Choroid plexus epithelial cell (primary cell): Measurements from ENCODE around the gene TMEM184A.

Source experiments
- DNase-seq: peaks from one replicate; pipeline ENCODE4 v3.0.0-alpha.2; 2010; ENCODE audit warnings: low read depth
- H3K4me3 ChIP-seq: 2 replicates; pipeline ENCODE4 v1.5.1; 2011; ENCODE audit warnings: low read depth, mild to moderate bottlenecking, control low read depth, low read length, moderate library complexity
- TF ChIP-seq, protein P1 (sequence below): conservative IDR thresholded peaks from 2 replicates; pipeline ENCODE4 v1.5.1; 2011; ENCODE audit warnings: low read depth, mild to moderate bottlenecking, control low read depth, inconsistent platforms, low read length, moderate library complexity

TMEM184A gene

DNA sequence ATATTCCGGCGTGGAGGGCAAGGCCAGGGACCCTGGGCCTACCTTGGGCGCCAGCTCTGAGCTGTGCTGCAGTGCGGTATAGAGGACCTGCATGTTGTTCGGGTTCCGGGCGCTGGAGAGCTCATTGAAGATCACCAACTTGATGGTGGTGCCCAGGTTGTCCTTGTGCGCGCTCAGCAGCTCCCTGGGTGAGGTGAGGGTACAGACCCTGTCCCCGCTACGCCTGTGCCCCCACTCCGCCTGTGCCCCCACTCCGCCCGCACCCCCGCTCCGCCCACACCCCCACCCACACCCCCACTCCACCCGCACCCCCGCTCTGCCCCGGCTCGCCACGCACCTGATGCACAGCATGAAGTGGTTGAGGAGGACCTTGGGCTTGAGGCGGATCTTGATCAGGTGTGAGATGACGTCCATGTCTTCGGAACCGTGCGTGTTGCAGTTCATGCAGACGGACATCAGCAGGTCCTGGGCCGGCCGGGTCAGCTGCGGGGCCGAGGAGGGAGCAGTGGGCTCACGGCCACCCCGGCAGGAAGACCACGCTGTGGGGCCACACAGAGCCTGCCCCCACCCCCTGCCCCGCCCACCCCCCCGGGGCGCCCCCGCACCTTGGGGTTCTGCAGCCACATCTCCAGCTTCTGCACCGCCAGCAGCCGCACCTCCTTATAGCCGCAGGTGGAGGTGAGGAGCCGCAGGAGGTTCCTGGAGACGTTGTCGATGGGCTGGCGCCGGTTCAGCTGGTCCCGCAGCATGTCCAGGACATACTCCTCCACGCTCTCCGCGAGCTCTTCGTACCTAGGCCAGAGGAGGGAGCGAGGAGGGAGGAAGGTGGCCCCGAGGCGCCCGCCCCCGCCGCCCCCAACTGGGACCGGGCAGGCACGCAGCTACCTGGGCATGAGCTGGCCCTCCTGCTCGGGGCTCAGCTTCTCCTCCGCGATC is 57.4 kb downstream of the TMEM184A start:
- TF ChIP-seq, protein P1, sequence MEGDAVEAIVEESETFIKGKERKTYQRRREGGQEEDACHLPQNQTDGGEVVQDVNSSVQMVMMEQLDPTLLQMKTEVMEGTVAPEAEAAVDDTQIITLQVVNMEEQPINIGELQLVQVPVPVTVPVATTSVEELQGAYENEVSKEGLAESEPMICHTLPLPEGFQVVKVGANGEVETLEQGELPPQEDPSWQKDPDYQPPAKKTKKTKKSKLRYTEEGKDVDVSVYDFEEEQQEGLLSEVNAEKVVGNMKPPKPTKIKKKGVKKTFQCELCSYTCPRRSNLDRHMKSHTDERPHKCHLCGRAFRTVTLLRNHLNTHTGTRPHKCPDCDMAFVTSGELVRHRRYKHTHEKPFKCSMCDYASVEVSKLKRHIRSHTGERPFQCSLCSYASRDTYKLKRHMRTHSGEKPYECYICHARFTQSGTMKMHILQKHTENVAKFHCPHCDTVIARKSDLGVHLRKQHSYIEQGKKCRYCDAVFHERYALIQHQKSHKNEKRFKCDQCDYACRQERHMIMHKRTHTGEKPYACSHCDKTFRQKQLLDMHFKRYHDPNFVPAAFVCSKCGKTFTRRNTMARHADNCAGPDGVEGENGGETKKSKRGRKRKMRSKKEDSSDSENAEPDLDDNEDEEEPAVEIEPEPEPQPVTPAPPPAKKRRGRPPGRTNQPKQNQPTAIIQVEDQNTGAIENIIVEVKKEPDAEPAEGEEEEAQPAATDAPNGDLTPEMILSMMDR, result no peak
- H3K4me3 ChIP-seq, result no peak overlapping the region
- no peak for DNase-seq

DNA sequence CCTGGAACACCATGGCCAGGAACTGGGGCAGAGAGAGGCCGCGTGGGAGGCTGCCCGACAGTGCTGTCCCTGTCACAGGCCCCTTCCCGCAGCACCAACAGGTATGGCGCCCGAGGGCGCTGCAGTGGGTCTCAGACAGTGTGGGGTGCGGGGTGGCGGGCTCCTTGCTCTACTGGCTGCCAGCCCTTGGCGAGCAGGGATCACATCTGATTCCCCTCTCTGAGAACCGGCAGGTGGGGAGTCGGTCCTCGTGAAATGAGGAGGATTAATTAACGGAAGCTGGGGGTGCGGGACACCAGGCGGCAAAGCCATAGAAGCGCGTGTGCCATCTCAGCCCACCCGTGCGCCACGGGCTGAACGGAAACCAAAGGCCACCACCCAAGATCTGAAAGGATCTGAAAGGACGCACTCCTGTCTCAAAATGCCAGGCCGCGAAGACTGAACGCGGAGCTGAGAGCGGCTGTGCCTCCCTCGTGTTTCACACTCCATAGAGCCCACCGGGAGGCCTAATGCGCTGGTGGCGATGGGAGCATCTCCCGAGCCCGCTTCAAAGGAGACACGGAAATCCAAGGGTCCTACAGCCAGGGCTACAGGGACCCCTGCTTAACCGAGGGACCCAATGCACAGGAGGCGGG is 58.6 kb downstream of the TMEM184A start:
- TF ChIP-seq, protein P1, result no peak
- no peak overlapping the region for H3K4me3 ChIP-seq
- no peak for DNase-seq

DNA sequence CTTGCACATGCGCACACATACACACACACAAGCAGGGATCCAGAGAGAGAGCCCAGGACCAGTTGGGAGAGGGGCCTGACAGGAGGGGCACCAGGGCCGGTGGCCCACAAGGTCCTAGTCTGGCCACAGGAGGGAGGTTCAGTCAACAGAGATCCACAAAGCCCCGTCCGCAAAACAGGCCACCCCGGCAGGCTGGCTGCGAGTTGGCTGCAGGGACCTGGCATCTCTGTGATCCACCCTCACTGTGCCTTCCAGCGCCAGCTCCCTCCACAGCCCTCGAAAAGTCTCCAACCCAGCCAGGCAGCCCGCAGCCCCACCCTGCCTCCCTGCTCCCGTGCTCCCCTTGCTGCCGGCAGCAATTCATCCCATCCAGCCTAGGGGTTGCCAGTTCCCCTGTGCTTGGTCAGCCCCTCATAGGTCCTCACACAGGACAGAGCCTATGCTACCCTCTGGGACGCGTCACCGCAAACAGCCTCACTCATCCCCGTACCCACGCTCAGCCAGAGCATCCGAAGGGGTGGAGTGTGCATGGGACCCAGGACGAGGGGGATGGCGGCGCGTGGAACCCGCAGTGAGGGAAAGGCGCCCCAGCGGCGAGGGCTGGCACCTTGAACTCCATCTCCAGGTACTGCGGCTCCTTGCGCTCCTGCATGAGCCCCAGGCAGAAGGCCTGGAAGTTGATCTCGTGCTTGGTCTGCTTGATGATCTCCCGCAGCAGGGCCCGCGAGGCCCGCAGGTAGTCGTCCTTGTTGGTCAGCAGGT is 59.3 kb downstream of the TMEM184A start:
- no peak overlapping the region for H3K4me3 ChIP-seq
- DNase-seq, result no peak
- TF ChIP-seq, protein P1, result no peak

DNA sequence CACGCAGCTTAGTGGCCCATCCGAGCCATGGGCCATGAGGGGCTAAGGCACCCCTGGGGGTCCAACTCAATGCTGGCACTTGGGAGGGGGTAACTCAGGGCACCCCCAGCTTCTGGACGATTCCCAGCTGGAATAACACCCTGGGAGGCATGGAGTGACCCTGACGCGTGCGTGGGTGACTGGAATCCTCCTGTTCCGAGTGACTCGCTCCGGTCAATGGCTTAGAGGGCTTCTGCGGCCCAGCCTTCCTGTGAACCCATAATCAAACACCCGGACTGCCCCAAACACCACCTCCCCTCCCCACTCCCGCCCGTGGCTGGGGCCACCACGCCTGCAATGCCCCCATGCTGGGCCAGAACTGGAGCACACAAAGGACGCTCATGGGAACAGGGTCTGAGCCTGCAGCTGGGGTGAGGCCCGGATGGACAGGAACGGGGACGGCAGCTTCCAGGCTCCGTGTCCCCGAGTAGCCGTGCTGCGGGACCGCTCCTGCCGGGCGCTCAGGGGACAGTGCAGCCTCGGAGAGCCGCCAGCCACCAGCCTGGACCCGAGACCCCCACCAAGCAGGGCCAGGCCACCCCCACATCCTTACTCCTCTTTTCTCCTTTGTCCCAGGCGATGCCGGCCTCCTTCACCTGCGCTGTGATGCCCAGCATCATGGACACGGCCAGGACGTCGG is 60.3 kb downstream of the TMEM184A start:
- TF ChIP-seq, protein P1, result no peak
- DNase-seq, result no peak
- no peak overlapping the region for H3K4me3 ChIP-seq

DNA sequence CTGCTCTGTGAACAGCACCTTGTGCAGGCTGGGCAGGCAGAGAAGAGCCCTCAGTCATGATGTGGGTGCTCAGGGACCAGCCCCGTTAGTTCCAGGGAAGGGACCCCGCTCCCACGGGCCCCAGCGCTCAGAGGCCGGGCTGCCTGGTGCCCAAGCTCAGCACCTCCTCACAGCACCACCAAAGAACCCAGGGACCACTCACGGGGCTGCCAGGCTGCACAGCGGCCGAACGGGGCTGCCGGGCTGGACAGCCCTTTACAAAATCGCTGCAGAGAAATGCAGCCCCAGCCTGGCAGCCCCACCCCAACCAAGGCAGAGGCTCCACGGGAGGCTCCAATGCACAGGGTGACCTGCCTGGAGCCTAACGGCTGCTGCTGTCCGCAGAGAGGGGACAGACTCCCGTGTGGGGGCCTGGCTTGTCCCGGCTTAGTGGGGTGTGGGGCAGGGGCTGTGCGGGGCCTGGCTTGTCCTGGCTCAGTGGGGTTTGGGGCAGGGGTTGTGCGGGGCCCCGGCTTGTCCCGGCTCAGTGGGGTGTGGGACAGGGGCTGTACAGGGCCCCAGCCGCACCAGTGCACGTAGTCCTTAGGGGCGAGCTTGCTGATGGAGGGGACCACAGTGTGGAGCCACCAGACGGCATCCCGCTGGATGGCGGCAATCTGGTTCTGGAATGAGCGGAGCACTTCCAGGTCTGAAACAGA is 61.0 kb downstream of the TMEM184A start:
- DNase-seq, result no peak
- TF ChIP-seq, protein P1, result no peak

DNA sequence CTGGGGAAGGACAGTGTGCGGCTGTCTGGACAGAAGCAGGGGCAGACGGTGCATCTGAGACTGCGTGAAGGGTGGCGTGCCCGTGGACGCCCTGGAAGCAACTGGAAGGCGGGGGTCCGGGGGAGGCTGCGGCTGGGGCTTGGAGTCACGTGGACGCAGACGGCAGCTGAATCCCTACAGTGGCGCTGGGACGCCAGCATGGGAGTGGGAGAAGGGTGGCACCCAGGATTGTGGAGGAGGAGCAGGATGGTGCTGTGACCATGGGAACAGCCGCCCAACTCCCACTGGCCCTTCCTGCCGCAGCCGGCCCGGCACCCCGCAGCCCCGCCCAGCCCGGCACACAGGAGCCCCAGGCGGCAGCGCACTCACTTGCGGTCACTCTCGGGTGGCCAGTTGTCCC is 61.6 kb downstream of the TMEM184A start:
- TF ChIP-seq, protein P1, result no peak
- no peak overlapping the region for H3K4me3 ChIP-seq
- DNase-seq, result no peak

More for the DNA sequence above, 61.0 kb downstream of the TMEM184A start:
- no peak overlapping the region for H3K4me3 ChIP-seq
